HepG2 (cell line): Measurements from ENCODE around the gene MB. TPM values are rescaled to one million over a fixed set of nuclear protein-coding genes. Genes with fewer than 3 reads are reported as not detected.

Experiments used
- ATAC-seq: fragments of 200-7000 bp; cut with Tn5 transposase; 3 replicates; pipeline ENCODE4 v1.9.1; 2020; ENCODE audit warnings: mild to moderate bottlenecking, moderate library complexity
- BruUV-seq: library from RNA; stranded (reverse); fragments of 400-500 nt; replicated peaks from 2 replicates; lab custom pipeline; 2021; lab: Mats Ljungman, UMichigan
- CTCF ChIA-PET: fragments of 300-600 bp; formaldehyde crosslinking; extraction: SDS; loops from one replicate; lab custom pipeline; 2021; ENCODE audit warnings: low total read pairs, inconsistent platforms, low intra/inter-chr PET ratio; lab: Yijun Ruan, JAX
- POLR2A ChIA-PET: fragments of 350-600 bp; sonication (Branson Sonifier 250); formaldehyde crosslinking; loops from one replicate; lab custom pipeline; 2020; ENCODE audit warnings: antibody characterized with exemption, inconsistent platforms; lab: Yijun Ruan, JAX
- DNase-seq: peaks from one replicate; pipeline ENCODE4 v3.0.0-alpha.2; 2015; ENCODE audit warnings: low spot score
- FAIRE-seq: peaks from 3 replicates; lab custom pipeline; 2011; peaks lifted over from hg19 to GRCh38; lab: Jason Lieb, UNC
- H2AFZ ChIP-seq: one replicate; pipeline ENCODE4 v1.6.1; 2011; ENCODE audit warnings: low read length, inconsistent platforms
- H3K27ac ChIP-seq: fragments of 300-600 bp; 3 replicates; pipeline ENCODE4 v1.8.0; 2011; ENCODE audit warnings: mixed run types, mild to moderate bottlenecking, mixed read lengths, low read length, inconsistent platforms; ENCODE audit not compliant: insufficient read depth; ENCODE audit errors: extremely low read length
- H3K27me3 ChIP-seq, 2 experiments: fragments of 200-600 bp in 1 of 2; 2 replicates in 1 of 2; 3 replicates in 1 of 2; pipeline versions ENCODE4 v1.6.0 to v1.8.0; 2011; ENCODE audit warnings: low read length in 2 of 2, mild to moderate bottlenecking in 2 of 2, moderate library complexity in 2 of 2, inconsistent platforms in 1 of 2; ENCODE audit not compliant: insufficient read depth in 2 of 2, control insufficient read depth in 1 of 2
- H3K36me3 ChIP-seq, 2 experiments: fragments of 200-600 bp in 1 of 2; replicated peaks in 1 of 2; 2 replicates in 1 of 2; 3 replicates in 1 of 2; pipeline versions ENCODE4 v1.5.1 to v1.8.0; 2011; ENCODE audit warnings: low read length in 2 of 2, inconsistent platforms in 1 of 2; ENCODE audit not compliant: insufficient read depth in 2 of 2, control insufficient read depth in 1 of 2
- H3K4me1 ChIP-seq: 2 replicates; pipeline ENCODE4 v1.5.1; 2012; ENCODE audit warnings: low read length, inconsistent platforms; ENCODE audit not compliant: insufficient read depth
- H3K4me2 ChIP-seq: 2 replicates; pipeline ENCODE4 v1.6.0; 2011; ENCODE audit warnings: low read depth, low read length, inconsistent platforms
- H3K4me3 ChIP-seq, 3 experiments: fragments of 200-600 bp in 1 of 3; sonication (generic), shearing (Covaris generic) in 1 of 3; replicated peaks in 1 of 3; 2 replicates each; pipeline ENCODE4 v1.5.1; 2011 to 2016; ENCODE audit warnings: low read length in 3 of 3, inconsistent platforms in 2 of 3, low read depth in 2 of 3, mild to moderate bottlenecking in 2 of 3, control low read depth in 1 of 3, mixed read lengths in 1 of 3; ENCODE audit not compliant: insufficient read depth in 1 of 3
- H3K79me2 ChIP-seq: one replicate; pipeline ENCODE4 v1.6.1; 2011; ENCODE audit warnings: low read length, inconsistent platforms; ENCODE audit not compliant: insufficient read depth
- H3K9ac ChIP-seq: 2 replicates; pipeline ENCODE4 v1.6.0; 2011; ENCODE audit warnings: mild to moderate bottlenecking, low read depth, low read length, inconsistent platforms; ENCODE audit not compliant: insufficient read depth
- H3K9me3 ChIP-seq: 2 replicates; pipeline ENCODE4 v1.5.1; 2012; ENCODE audit warnings: mild to moderate bottlenecking, low read length
- H4K20me1 ChIP-seq: 2 replicates; pipeline ENCODE4 v1.6.0; 2011; ENCODE audit warnings: inconsistent platforms, mild to moderate bottlenecking, low read length, moderate library complexity; ENCODE audit not compliant: insufficient read depth
- ATF7 ChIP-seq, 2 experiments: fragments of 450-650 bp in 1 of 2; sonication (generic) in 1 of 2; formaldehyde crosslinking in 1 of 2; IDR thresholded peaks; 2 replicates each; pipeline versions ENCODE4 v1.4.0 to v1.6.1; 2016 to 2020; ENCODE audit warnings: antibody characterized with exemption in 1 of 2, mild to moderate bottlenecking in 1 of 2, missing genetic modification reagents in 1 of 2
- CENPBD1 ChIP-seq: sonication (generic); formaldehyde crosslinking; IDR thresholded peaks from 2 replicates; pipeline ENCODE4 v1.8.0; 2022; ENCODE audit warnings: missing genetic modification reagents, low read depth, mild to moderate bottlenecking, borderline replicate concordance
- CHCHD3 ChIP-seq: sonication (generic); formaldehyde crosslinking; IDR thresholded peaks from 2 replicates; pipeline ENCODE4 v1.8.0; 2022; ENCODE audit warnings: mild to moderate bottlenecking, missing genetic modification reagents, moderate library complexity
- GLI4 ChIP-seq: sonication (generic); formaldehyde crosslinking; IDR thresholded peaks from 2 replicates; pipeline ENCODE4 v1.5.1; 2020; ENCODE audit warnings: missing genetic modification reagents, mild to moderate bottlenecking, moderate library complexity, borderline replicate concordance
- HMGA1 ChIP-seq: sonication (generic); formaldehyde crosslinking; conservative IDR thresholded peaks from 2 replicates; pipeline ENCODE4 v1.4.0; 2020; ENCODE audit warnings: missing genetic modification reagents
- KLF9 ChIP-seq: IDR thresholded peaks from 2 replicates; pipeline ENCODE4 v1.6.1; 2016; ENCODE audit warnings: low read depth
- MBNL3 ChIP-seq: fragments of 250-450 bp; sonication (Bioruptor Pico); conservative IDR thresholded peaks from 2 replicates; pipeline ENCODE4 v1.8.0; 2022; ENCODE audit warnings: mild to moderate bottlenecking, inconsistent platforms
- MIER2 ChIP-seq: IDR thresholded peaks from 2 replicates; pipeline ENCODE4 v1.6.1; 2016; ENCODE audit warnings: missing biosample characterization, missing genetic modification reagents
- MXD4 ChIP-seq: IDR thresholded peaks from 2 replicates; pipeline ENCODE4 v1.6.1; 2016; ENCODE audit warnings: mild to moderate bottlenecking, missing biosample characterization, missing genetic modification reagents
- PLRG1 ChIP-seq: fragments of 450-650 bp; conservative IDR thresholded peaks from 2 replicates; pipeline ENCODE4 v1.6.1; 2016
- RAD51 ChIP-seq: fragments of 450-650 bp; IDR thresholded peaks from 2 replicates; pipeline ENCODE4 v1.6.1; 2016; ENCODE audit warnings: borderline replicate concordance
- SATB2 ChIP-seq: sonication (generic); formaldehyde crosslinking; IDR thresholded peaks from 2 replicates; pipeline ENCODE4 v1.5.0; 2020; ENCODE audit warnings: missing genetic modification reagents
- SKIL ChIP-seq: sonication (generic); formaldehyde crosslinking; IDR thresholded peaks from 2 replicates; pipeline ENCODE4 v1.8.0; 2022; ENCODE audit warnings: missing genetic modification reagents, mild to moderate bottlenecking, moderate library complexity, borderline replicate concordance
- ZFYVE20 ChIP-seq: sonication (generic); formaldehyde crosslinking; IDR thresholded peaks from 2 replicates; pipeline ENCODE4 v1.8.0; 2023; ENCODE audit warnings: low read depth, mild to moderate bottlenecking, moderate library complexity, missing genetic modification reagents, borderline replicate concordance
- ZNF317 ChIP-seq: sonication (generic); formaldehyde crosslinking; IDR thresholded peaks from 2 replicates; pipeline ENCODE4 v1.5.0; 2020; ENCODE audit warnings: mild to moderate bottlenecking, missing genetic modification reagents
- ZNF501 ChIP-seq: sonication (generic); formaldehyde crosslinking; IDR thresholded peaks from 2 replicates; pipeline ENCODE4 v1.5.1; 2020; ENCODE audit warnings: mild to moderate bottlenecking, moderate library complexity, missing genetic modification reagents
- ZNF674 ChIP-seq: sonication (generic); formaldehyde crosslinking; IDR thresholded peaks from 2 replicates; pipeline ENCODE4 v1.5.0; 2020; ENCODE audit warnings: low read depth, mild to moderate bottlenecking, missing genetic modification reagents
- ZNF792 ChIP-seq: IDR thresholded peaks from 2 replicates; pipeline ENCODE4 v1.6.1; 2016
- ZSCAN9 ChIP-seq: IDR thresholded peaks from 2 replicates; pipeline ENCODE4 v1.6.1; 2016; ENCODE audit warnings: borderline replicate concordance
- WGBS: methylation state at CpG from one replicate; pipeline ENCODE4 v1.1.6; 2017; ENCODE audit warnings: low lambda C conversion rate; 5-methylcytosine and 5-hydroxymethylcytosine counted together
- in situ Hi-C: cut with HindIII; loops from 2 replicates; pipeline ENCODE4 v1.10.0; 2017; ENCODE audit warnings: low pct_unique_long_range_greater_than_20kb; ENCODE audit not compliant: extremely low pct_ligation_motif_present
- intact Hi-C: fragments of 100-400 bp; cut with micrococcal nuclease; formaldehyde crosslinking; loops from one replicate; pipeline ENCODE4 v1.10.0; 2022; ENCODE audit not compliant: unreplicated experiment
- polyA plus RNA-seq, 8 experiments: library from polyadenylated mRNA; depleted of rRNA in 3 of 8; stranded (reverse) in 7 of 8; unstranded in 1 of 8; fragments of >200 nt; fragmentation: Illumina TruSeq in 4 of 8; extraction: Trizol in 4 of 8; gene quantifications; 2 replicates each; pipeline versions ENCODE4 v1.2.1 to v1.2.3, GENCODE V29; 2011 to 2016; ENCODE audit warnings: low read depth in 4 of 8, missing spikeins in 1 of 8, mixed read lengths in 1 of 8; ENCODE audit not compliant: insufficient read depth in 1 of 8
- total RNA-seq, 5 experiments: library from RNA; depleted of rRNA; stranded (reverse); fragments of >200 nt; fragmentation: Illumina TruSeq; extraction: Trizol; gene quantifications; 2 replicates each; pipeline ENCODE4 v1.2.3, GENCODE V29; 2016; ENCODE audit warnings: low read depth in 1 of 5
- TF ChIP-seq, protein P1 (sequence below): IDR thresholded peaks from 2 replicates; pipeline ENCODE4 v1.6.1; 2016; ENCODE audit warnings: missing compliant biosample characterization, missing genetic modification reagents, borderline replicate concordance

Gene MB
- total and polyA plus RNA-seq, 2 of the 13 experiments (the other 11 are each of a cell fraction or from before 2014, with no cell fraction given), result 0.07 TPM; not detected in 1

DNA sequence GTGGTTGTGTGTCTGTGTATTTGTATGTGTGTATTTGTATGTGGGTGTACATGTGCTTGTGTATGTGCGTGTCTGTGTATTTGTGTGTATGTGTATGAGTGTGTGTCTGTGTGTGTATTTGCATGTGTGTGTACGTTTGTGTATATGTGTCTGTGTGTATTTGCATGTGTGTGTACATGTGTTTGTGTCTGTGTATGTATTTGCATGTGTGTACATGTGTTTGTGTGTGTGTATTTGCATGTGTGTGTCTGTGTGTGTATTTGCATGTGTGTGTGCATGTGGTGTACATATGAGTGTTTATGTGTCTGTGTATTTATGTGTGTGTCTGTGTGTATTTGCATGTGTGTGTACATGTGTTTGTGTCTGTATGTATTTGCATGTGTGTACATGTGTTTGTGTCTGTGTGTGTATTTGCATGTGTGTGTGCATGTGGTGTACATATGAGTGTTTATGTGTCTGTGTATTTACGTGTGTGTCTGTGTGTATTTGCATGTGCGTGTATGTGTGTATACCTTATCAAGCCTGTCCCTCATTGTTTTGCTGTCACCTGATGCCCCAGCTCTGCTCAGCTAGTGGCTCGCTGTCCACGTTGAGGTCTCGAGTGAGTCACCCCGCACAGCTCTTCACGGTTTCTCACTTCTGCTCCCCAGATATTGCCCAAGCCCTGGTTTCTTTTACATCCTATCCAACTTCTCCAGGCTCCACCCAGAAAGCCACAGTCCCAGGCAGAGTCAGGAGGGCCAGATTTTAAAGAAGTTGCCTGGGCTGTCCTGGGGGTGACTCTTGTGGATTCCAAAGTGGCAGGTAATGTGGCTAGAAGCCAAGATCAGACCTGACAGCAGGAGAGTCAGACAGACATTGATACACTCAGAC is 15.2 kb downstream of the MB start (continued):
- TF ChIP-seq ATF7 (IDR thresholded peaks at IDR 0.05), result peak; percentile 14; the same call in 1 of the 2 replicates
- TF ChIP-seq ATF7 (CRISPR knock-in tag; IDR thresholded peaks at IDR 0.05), result no peak
- no peak for TF ChIP-seq ZFYVE20 (CRISPR knock-in tag)
- TF ChIP-seq SKIL (CRISPR knock-in tag), result no peak
- no peak for TF ChIP-seq ZSCAN9
- no peak for TF ChIP-seq ZNF317 (CRISPR knock-in tag)
- TF ChIP-seq ZNF792 (CRISPR knock-in tag), result no peak

DNA sequence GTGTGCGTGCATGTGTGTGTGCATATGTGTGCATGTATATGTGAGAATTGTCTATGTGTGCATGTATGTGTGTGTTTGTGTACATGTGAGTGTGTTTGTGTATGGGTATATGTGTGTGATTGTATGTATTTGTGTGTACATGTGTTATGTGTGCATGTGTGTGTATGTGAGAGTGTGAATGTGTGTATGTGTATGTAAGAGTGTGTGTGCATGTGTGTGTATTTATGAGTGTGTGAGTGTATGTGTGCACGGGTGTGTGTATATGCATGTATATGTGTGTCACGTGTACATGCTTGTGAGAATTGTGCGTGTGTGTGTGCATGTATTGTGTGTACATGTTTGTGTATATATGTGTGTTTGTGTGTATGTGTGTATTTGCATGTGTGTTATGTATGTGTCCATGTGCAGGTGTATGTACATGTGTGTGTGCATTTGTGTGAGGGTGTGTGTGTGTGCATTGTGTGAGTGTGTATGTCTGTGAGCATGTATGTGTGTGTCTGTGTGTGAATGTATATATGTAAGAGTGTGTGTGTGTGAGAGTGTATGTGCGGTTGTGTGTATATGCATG is 16.0 kb downstream of the MB start:
- no peaks in the 10 kb centered on the region for H3K79me2 ChIP-seq
- DNase-seq (no peak), ATAC-seq (no peak), FAIRE-seq (no peak)
- WGBS, result 61% methylated on average over 5 of the region's 5 CpGs
- intact Hi-C loops (no loop called here), in situ Hi-C loops (no loop called here)
- no peaks in the 10 kb centered on the region for H3K4me1 ChIP-seq
- POLR2A ChIA-PET, result no interaction called here
- BruUV-seq, result no TSS peak
- no peak overlapping the region for H3K4me3 ChIP-seq
- H3K9me3 ChIP-seq, result no peaks in the 10 kb centered on the region
- no peaks in the 10 kb centered on the region for H4K20me1 ChIP-seq
- no peak overlapping the region for H3K9ac ChIP-seq
- CTCF ChIA-PET, result no interaction called here
- no peak overlapping the region for H3K27ac ChIP-seq
- no peak overlapping the region for H3K4me2 ChIP-seq
- H2AFZ ChIP-seq, result no peak overlapping the region
- H3K36me3 ChIP-seq, result no peaks in the 10 kb centered on the region
- peaks cover 2 to 6% of the 10 kb centered on the region in 2 experiments; a peak in 3 of 5 replicates for H3K27me3 ChIP-seq
- TF ChIP-seq, protein P1, sequence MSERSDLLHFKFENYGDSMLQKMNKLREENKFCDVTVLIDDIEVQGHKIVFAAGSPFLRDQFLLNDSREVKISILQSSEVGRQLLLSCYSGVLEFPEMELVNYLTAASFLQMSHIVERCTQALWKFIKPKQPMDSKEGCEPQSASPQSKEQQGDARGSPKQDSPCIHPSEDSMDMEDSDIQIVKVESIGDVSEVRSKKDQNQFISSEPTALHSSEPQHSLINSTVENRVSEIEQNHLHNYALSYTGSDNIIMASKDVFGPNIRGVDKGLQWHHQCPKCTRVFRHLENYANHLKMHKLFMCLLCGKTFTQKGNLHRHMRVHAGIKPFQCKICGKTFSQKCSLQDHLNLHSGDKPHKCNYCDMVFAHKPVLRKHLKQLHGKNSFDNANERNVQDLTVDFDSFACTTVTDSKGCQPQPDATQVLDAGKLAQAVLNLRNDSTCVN (CRISPR knock-in tag), result no peak
- TF ChIP-seq CENPBD1 (CRISPR knock-in tag) (no peak), ZNF674 (CRISPR knock-in tag) (no peak), GLI4 (no peak), MXD4 (CRISPR knock-in tag) (no peak), KLF9 (CRISPR knock-in tag) (no peak), RAD51 (0 out of 2 replicates have a peak, but pooled peaks have one; percentile 8), MBNL3 (no peak), PLRG1 (no peak), MIER2 (CRISPR knock-in tag) (no peak), CHCHD3 (CRISPR knock-in tag) (no peak), HMGA1 (no peak), SATB2 (CRISPR knock-in tag) (no peak), ZNF501 (CRISPR knock-in tag) (no peak)
